GM13976 (cell line): ENCODE measurements around the gene CDH1.

ENCODE experiments used
- DNase-seq: peaks from one replicate; pipeline ENCODE4 v3.0.0; 2012; ENCODE audit warnings: low spot score
- in situ Hi-C: fragments of 300-500 bp; cut with MboI; formaldehyde crosslinking; loops from one replicate; pipeline ENCODE4 v1.12.0; 2022; ENCODE audit warnings: low sequenced_read_pairs, mixed read lengths, inconsistent platforms; ENCODE audit not compliant: unreplicated experiment
- TF ChIP-seq, protein P1 (sequence below): IDR thresholded peaks from 2 replicates; pipeline ENCODE4 v1.5.1; 2012; ENCODE audit warnings: borderline replicate concordance, mild to moderate bottlenecking; ENCODE audit not compliant: insufficient read depth; ENCODE audit errors: extremely low read depth, missing control alignments, control extremely low read depth

The CDH1 gene

DNA sequence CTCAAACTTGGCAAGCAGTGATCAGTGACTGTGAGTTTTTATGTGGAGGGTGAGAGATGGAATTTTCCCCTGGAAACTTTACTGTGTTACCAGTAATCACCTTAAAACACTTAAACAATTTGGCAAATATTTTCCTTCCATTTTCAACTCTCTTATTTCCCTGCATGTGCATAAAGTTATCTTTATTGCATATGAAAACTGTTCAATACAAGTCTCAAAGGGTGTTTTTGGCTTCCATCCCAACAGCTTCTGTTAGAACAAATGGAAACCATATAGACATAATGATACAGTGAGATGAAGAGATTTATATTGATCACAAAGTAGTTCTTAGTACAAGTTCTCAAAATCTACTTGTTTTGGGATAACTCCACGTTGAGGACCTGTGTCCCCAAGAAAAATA lies 69.9 kb downstream of the CDH1 start:
- in situ Hi-C loops, result loop anchor here (10.0 kb wide), 1 partner anchor 102 kb away; no protein-coding TSS in a partner anchor
- TF ChIP-seq, protein P1, sequence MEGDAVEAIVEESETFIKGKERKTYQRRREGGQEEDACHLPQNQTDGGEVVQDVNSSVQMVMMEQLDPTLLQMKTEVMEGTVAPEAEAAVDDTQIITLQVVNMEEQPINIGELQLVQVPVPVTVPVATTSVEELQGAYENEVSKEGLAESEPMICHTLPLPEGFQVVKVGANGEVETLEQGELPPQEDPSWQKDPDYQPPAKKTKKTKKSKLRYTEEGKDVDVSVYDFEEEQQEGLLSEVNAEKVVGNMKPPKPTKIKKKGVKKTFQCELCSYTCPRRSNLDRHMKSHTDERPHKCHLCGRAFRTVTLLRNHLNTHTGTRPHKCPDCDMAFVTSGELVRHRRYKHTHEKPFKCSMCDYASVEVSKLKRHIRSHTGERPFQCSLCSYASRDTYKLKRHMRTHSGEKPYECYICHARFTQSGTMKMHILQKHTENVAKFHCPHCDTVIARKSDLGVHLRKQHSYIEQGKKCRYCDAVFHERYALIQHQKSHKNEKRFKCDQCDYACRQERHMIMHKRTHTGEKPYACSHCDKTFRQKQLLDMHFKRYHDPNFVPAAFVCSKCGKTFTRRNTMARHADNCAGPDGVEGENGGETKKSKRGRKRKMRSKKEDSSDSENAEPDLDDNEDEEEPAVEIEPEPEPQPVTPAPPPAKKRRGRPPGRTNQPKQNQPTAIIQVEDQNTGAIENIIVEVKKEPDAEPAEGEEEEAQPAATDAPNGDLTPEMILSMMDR, result no peak
- DNase-seq, result no peak

- DNase-seq, result no peak
- TF ChIP-seq, protein P1, result no peak
- in situ Hi-C loops, result no loop called here
Measured at GRCh38 chr16:68814516-68814915, 77.4 kb downstream of the CDH1 start.

- no peak for DNase-seq
- TF ChIP-seq, protein P1, result no peak
- in situ Hi-C loops, result no loop called here
Measured at GRCh38 chr16:68823401-68824135, 86.5 kb downstream of the CDH1 start.

DNA sequence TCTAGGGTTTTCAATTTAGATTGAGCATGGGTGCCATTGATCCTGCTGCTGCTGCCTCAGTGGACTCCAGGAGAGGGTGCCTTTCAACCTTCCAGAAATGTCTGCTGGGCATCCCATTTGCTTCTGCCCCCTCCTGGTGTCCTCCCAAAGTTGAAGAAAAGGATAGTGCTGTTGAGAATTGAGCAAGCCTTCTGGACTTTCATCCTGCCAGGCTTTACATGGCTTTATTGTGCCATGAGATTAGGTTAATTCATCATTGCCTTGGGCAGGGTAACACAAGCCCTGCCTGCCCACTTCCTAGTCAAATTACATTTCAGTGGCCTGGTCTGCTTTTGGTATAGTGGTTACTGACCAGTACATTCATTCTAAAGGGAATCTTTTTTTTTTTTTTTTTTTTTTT lies 88.3 kb downstream of the CDH1 start:
- DNase-seq, result no peak
- in situ Hi-C loops, result no loop called here
- TF ChIP-seq, protein P1, result no peak

GRCh38 chr16:68826652-68827051 lies 89.6 kb downstream of the CDH1 start:
- DNase-seq, result no peak
- TF ChIP-seq, protein P1, result no peak
- in situ Hi-C loops, result no loop called here

GRCh38 chr16:68833251-68833650 lies 96.2 kb downstream of the CDH1 start:
- DNase-seq, result no peak
- TF ChIP-seq, protein P1, result no peak
- in situ Hi-C loops, result no loop called here

DNA sequence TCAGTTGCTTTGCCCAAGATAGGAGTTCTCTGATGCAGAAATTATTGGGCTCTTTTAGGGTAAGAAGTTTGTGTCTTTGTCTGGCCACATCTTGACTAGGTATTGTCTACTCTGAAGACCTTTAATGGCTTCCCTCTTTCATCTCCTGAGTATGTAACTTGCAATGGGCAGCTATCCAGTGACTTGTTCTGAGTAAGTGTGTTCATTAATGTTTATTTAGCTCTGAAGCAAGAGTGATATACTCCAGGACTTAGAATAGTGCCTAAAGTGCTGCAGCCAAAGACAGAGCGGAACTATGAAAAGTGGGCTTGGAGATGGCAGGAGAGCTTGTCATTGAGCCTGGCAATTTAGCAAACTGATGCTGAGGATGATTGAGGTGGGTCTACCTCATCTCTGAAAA lies 97.5 kb downstream of the CDH1 start:
- in situ Hi-C loops, result no loop called here

More for the DNA sequence above, 97.5 kb downstream of the CDH1 start:
- TF ChIP-seq, protein P1, result no peak
- DNase-seq, result no peak
